PC-9 (cell line): ENCODE results near the gene KCNK15. TPM values are rescaled to one million over a fixed set of nuclear protein-coding genes. Genes with fewer than 3 reads are reported as not detected.
A peak's percentile ranks its signal among the peaks of the same experiment; 100 is the strongest.

Experiments
- BruUV-seq: library from RNA; stranded (reverse); fragments of 400-500 nt; replicated peaks from 2 replicates; lab custom pipeline; 2021; lab: Mats Ljungman, UMichigan
- CTCF ChIA-PET: fragments of 300-600 bp; sonication (Branson Sonifier 250); formaldehyde crosslinking; loops from one replicate; lab custom pipeline; 2022; ENCODE audit warnings: antibody characterized with exemption; lab: Charles Lee
- POLR2A ChIA-PET: fragments of 300-600 bp; sonication (Branson Sonifier 250); formaldehyde crosslinking; loops from one replicate; lab custom pipeline; 2022; ENCODE audit warnings: antibody characterized with exemption; ENCODE audit not compliant: unreplicated experiment; lab: Charles Lee
- DNase-seq, 2 experiments: peaks; one replicate each; pipeline versions ENCODE4 v3.0.0 to v3.0.0-alpha.2; 2015 to 2022; ENCODE audit warnings: mixed read lengths in 1 of 2
- H2AFZ ChIP-seq: fragments of 200-600 bp; sonication (generic); 2 replicates; pipeline ENCODE4 v1.8.1; 2017; ENCODE audit warnings: antibody characterized with exemption
- H3F3A ChIP-seq: fragments of 200-600 bp; sonication (generic); 2 replicates; pipeline ENCODE4 v1.8.1; 2017; ENCODE audit warnings: antibody characterized with exemption, mild to moderate bottlenecking, low read depth; ENCODE audit not compliant: insufficient read depth
- H3K27ac ChIP-seq: fragments of 200-600 bp; sonication (generic); 2 replicates; pipeline ENCODE4 v1.6.1; 2016; ENCODE audit warnings: mixed run types
- H3K27me3 ChIP-seq: fragments of 200-600 bp; sonication (generic); 2 replicates; pipeline ENCODE4 v1.6.1; 2016; ENCODE audit warnings: low read depth, mixed run types; ENCODE audit not compliant: insufficient read depth
- H3K36me3 ChIP-seq: fragments of 200-600 bp; sonication (generic); 2 replicates; pipeline ENCODE4 v1.6.1; 2016; ENCODE audit warnings: low read depth, mixed run types
- H3K4me1 ChIP-seq: fragments of 200-600 bp; sonication (generic); replicated peaks from 2 replicates; pipeline ENCODE4 v1.6.1; 2016; ENCODE audit warnings: mixed run types; ENCODE audit not compliant: insufficient read depth
- H3K4me2 ChIP-seq: fragments of 200-600 bp; sonication (generic); 2 replicates; pipeline ENCODE4 v1.6.1; 2017; ENCODE audit warnings: mixed run types
- H3K4me3 ChIP-seq: fragments of 200-600 bp; sonication (generic); 2 replicates; pipeline ENCODE4 v1.6.1; 2016; ENCODE audit warnings: mixed run types
- H3K79me2 ChIP-seq: fragments of 200-600 bp; sonication (generic); 2 replicates; pipeline ENCODE4 v1.6.1; 2017; ENCODE audit warnings: low read depth, mixed run types
- H3K9me2 ChIP-seq: fragments of 200-600 bp; sonication (generic); 2 replicates; pipeline ENCODE4 v1.8.1; 2017; ENCODE audit warnings: mild to moderate bottlenecking; ENCODE audit not compliant: insufficient read depth
- H3K9me3 ChIP-seq: fragments of 200-600 bp; sonication (generic); 2 replicates; pipeline ENCODE4 v1.8.1; 2016; ENCODE audit warnings: low read depth; ENCODE audit not compliant: insufficient read depth
- H4K20me1 ChIP-seq: fragments of 200-600 bp; sonication (generic); 2 replicates; pipeline ENCODE4 v1.8.1; 2017; ENCODE audit not compliant: insufficient read depth
- CTCF ChIP-seq: fragments of 200-600 bp; sonication (generic); conservative IDR thresholded peaks from 2 replicates; pipeline ENCODE4 v1.6.1; 2017; ENCODE audit warnings: mixed run types, antibody characterized with exemption, mild to moderate bottlenecking, moderate library complexity
- EZH2 ChIP-seq: fragments of 200-600 bp; sonication (generic); IDR thresholded peaks from 2 replicates; pipeline ENCODE4 v1.8.0; 2017; ENCODE audit warnings: antibody characterized with exemption, low read depth
- intact Hi-C: fragments of 100-400 bp; cut with micrococcal nuclease; formaldehyde crosslinking; loops from one replicate; pipeline ENCODE4 v1.10.0; 2022; ENCODE audit not compliant: unreplicated experiment
- total RNA-seq: library from RNA; stranded (reverse); gene quantifications from 2 replicates; pipeline ENCODE4 v1.2.3, GENCODE V29; 2021

The KCNK15 gene
- total RNA-seq, 1 experiment from 2014 or later: 0.26 TPM

GRCh38 chr20:44720997-44721784 lies 24.5 kb upstream of the KCNK15 start:
- Histone ChIP-seq H4K20me1 (no peaks in the 10 kb centered on the region), H3K27ac (peak overlapping the region; percentile 40), H3K36me3 (no peaks in the 10 kb centered on the region), H3K4me2 (peak overlapping the region; percentile 17), H3K9me3 (no peaks in the 10 kb centered on the region), H2AFZ (no peak overlapping the region), H3K4me1 (peaks cover 22% of the 10 kb centered on the region), H3K27me3 (no peaks in the 10 kb centered on the region), H3K9me2 (no peaks in the 10 kb centered on the region), H3K4me3 (no peak overlapping the region), H3K79me2 (no peaks in the 10 kb centered on the region), H3F3A (peaks cover 25% of the 10 kb centered on the region)
- CTCF ChIA-PET: interaction anchor here (0.7 to 1.2 kb wide), 2 partner anchors 23 to 314 kb away, joined by 4 read pairs; no protein-coding TSS in a partner anchor
- DNase-seq: peak; percentile 72 to 86
- POLR2A ChIA-PET: interaction anchor here (0.7 kb wide), 2 partner anchors 327 to 350 kb away, joined by 6 to 25 read pairs; no protein-coding TSS in a partner anchor
- intact Hi-C loops: loop anchor here (1.0 kb wide), 1 partner anchor 8 kb away; no protein-coding TSS in a partner anchor
- TF ChIP-seq EZH2 (no peak), CTCF (no peak)
- BruUV-seq: no TSS peak

GRCh38 chr20:44721785-44722054 lies 23.9 kb upstream of the KCNK15 start:
- ChIA-PET POLR2A (no interaction called here), CTCF (interaction anchor here (1.2 kb wide), 1 partner anchor 24 kb away, joined by 4 read pairs; no protein-coding TSS in a partner anchor)
- Histone ChIP-seq H3F3A (peaks cover 23% of the 10 kb centered on the region), H3K36me3 (no peaks in the 10 kb centered on the region), H3K4me3 (no peak overlapping the region), H4K20me1 (no peaks in the 10 kb centered on the region), H3K79me2 (no peaks in the 10 kb centered on the region), H3K27ac (peak overlapping the region; percentile 40), H3K9me3 (no peaks in the 10 kb centered on the region), H3K9me2 (no peaks in the 10 kb centered on the region), H3K4me1 (peaks cover 22% of the 10 kb centered on the region), H3K27me3 (no peaks in the 10 kb centered on the region), H3K4me2 (peak overlapping the region; percentile 17), H2AFZ (no peak overlapping the region)
- intact Hi-C loops: loop anchor here (1.0 kb wide), 1 partner anchor 8 kb away; no protein-coding TSS in a partner anchor
- TF ChIP-seq EZH2 (no peak), CTCF (no peak)
- no peak for DNase-seq
- no TSS peak for BruUV-seq

- Histone ChIP-seq H4K20me1 (no peaks in the 10 kb centered on the region), H3K36me3 (no peaks in the 10 kb centered on the region), H3K27me3 (no peaks in the 10 kb centered on the region), H3K4me2 (no peak overlapping the region), H3K9me3 (no peaks in the 10 kb centered on the region), H3K4me1 (peaks cover 23% of the 10 kb centered on the region), H3K27ac (no peak overlapping the region), H3F3A (peaks cover 24% of the 10 kb centered on the region), H2AFZ (no peak overlapping the region), H3K79me2 (no peaks in the 10 kb centered on the region), H3K9me2 (no peaks in the 10 kb centered on the region), H3K4me3 (no peak overlapping the region)
- DNase-seq: no peak
- intact Hi-C loops: no loop called here
- TF ChIP-seq CTCF (no peak), EZH2 (no peak)
- POLR2A ChIA-PET: no interaction called here
- CTCF ChIA-PET: no interaction called here
- BruUV-seq: no TSS peak
Observed at GRCh38 chr20:44722990-44723389, 22.7 kb upstream of the KCNK15 start.
